ENCODE data around the gene NBDY. TPM values are rescaled to one million over a fixed set of nuclear protein-coding genes. Genes with fewer than 3 reads are reported as not detected.

Gene NBDY
- total and polyA plus RNA-seq, 2 donors (not counting 3 experiments of a cell fraction or from before 2014, with no cell fraction given), result 33.0 to 57.3 TPM

DNA sequence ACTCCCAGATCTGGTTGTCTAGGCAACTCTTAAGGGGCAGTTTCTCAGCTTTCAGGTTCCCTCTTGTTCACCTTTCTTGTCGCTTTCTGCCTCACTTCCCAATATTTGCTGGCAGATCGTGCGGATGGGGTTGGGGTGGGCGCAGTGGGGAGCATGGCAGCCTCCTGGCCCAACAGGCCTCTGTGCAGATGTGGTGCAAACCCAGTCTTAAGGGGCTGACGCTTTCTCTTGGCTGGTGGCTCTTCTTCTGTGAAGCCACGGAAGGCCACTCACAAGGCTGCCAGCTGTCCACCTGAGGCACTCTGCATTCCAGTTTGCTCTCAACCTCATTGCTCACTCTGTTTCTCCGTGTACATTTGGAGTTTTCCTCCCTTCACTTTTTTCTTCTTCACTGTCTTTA, 61.7 kb downstream of the NBDY start:
- H3K36me3 ChIP-seq (ENCODE audit: control insufficient read depth in 2 of 2, extremely low read depth in 1 of 2, insufficient read depth in 2 of 2, low read length in 2 of 2), result no peaks in the 10 kb centered on the region
- H3K9ac ChIP-seq (replicated peaks; ENCODE audit: extremely low read depth, insufficient read depth, low read length), result no peak overlapping the region
- no peaks in the 10 kb centered on the region for H4K20me1 ChIP-seq (replicated peaks; ENCODE audit: control insufficient read depth, extremely low read depth, insufficient read depth, low read length)
- ChIA-PET POLR2A (no interaction called here), CTCF (interaction anchor here (1.7 kb wide), 1 partner anchor 188 kb away, joined by 4 read pairs; no protein-coding TSS in a partner anchor)
- no peak overlapping the region for H3K4me3 ChIP-seq (replicated peaks in 1 of 3; ENCODE audit: insufficient read depth in 1 of 3, low read depth in 1 of 3, low read length in 3 of 3)
- H3K9me1 ChIP-seq (replicated peaks; ENCODE audit: control insufficient read depth, extremely low read depth, insufficient read depth, low read length), result no peaks in the 10 kb centered on the region
- no peak overlapping the region for H2AFZ ChIP-seq (ENCODE audit: low read depth, low read length)
- intact Hi-C loops (cut with micrococcal nuclease) (no loop called here), dilution Hi-C loops (cut with MboI; ENCODE audit: extremely low pct_ligation_motif_present, low sequenced_read_pairs) (no loop called here)
- no peak for FAIRE-seq
- no peak overlapping the region for H3K27ac ChIP-seq (ENCODE audit: insufficient read depth, low read depth, low read length)
- no TSS peak for BruUV-seq (replicated peaks)
- no peak overlapping the region for H3K4me2 ChIP-seq (ENCODE audit: insufficient read depth, low read length)
- H3K27me3 ChIP-seq (ENCODE audit: control insufficient read depth in 2 of 2, insufficient read depth in 2 of 2, low read length in 2 of 2), result no peaks in the 10 kb centered on the region
- peaks cover 7% of the 10 kb centered on the region for H3K4me1 ChIP-seq (ENCODE audit: control insufficient read depth, extremely low read depth, insufficient read depth, low read length)
- TF ChIP-seq EZH2 (IDR thresholded peaks at IDR 0.05; ENCODE audit: borderline replicate concordance, low read depth, low read length, severe bottlenecking) (no peak), GATA2 (IDR thresholded peaks at IDR 0.05; ENCODE audit: insufficient read depth, insufficient read length, low read depth, low read length) (no peak), FOS (IDR thresholded peaks at IDR 0.05; ENCODE audit: borderline replicate concordance, insufficient read depth, low read length) (no peak), POLR2A (IDR thresholded peaks at IDR 0.05; ENCODE audit: low read depth, low read length) (no peak), MYC (IDR thresholded peaks at IDR 0.05; ENCODE audit: low read depth, low read length) (no peak), JUN (IDR thresholded peaks at IDR 0.05; ENCODE audit: borderline replicate concordance, insufficient read depth, insufficient read length, low read depth) (no peak), POLR2AphosphoS5 (IDR thresholded peaks at IDR 0.05; ENCODE audit: insufficient read depth, low read depth, low read length) (no peak)
- TF ChIP-seq, protein P1, sequence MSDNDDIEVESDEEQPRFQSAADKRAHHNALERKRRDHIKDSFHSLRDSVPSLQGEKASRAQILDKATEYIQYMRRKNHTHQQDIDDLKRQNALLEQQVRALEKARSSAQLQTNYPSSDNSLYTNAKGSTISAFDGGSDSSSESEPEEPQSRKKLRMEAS (IDR thresholded peaks at IDR 0.05; ENCODE audit: insufficient read depth, insufficient read length), result no peak
- TF ChIP-seq, protein P2, sequence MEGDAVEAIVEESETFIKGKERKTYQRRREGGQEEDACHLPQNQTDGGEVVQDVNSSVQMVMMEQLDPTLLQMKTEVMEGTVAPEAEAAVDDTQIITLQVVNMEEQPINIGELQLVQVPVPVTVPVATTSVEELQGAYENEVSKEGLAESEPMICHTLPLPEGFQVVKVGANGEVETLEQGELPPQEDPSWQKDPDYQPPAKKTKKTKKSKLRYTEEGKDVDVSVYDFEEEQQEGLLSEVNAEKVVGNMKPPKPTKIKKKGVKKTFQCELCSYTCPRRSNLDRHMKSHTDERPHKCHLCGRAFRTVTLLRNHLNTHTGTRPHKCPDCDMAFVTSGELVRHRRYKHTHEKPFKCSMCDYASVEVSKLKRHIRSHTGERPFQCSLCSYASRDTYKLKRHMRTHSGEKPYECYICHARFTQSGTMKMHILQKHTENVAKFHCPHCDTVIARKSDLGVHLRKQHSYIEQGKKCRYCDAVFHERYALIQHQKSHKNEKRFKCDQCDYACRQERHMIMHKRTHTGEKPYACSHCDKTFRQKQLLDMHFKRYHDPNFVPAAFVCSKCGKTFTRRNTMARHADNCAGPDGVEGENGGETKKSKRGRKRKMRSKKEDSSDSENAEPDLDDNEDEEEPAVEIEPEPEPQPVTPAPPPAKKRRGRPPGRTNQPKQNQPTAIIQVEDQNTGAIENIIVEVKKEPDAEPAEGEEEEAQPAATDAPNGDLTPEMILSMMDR (IDR thresholded peaks at IDR 0.05; ENCODE audit: extremely low read depth in 1 of 2, insufficient read depth in 1 of 2, low read depth in 1 of 2, low read length in 2 of 2), result no peak
- no peak for DNase-seq (ENCODE audit: low read depth, low spot score)
- no peaks in the 10 kb centered on the region for H3K9me3 ChIP-seq (replicated peaks; ENCODE audit: control insufficient read depth, insufficient read depth, low read length)
- H3K79me2 ChIP-seq (ENCODE audit: control insufficient read depth, insufficient read depth, low read length), result no peaks in the 10 kb centered on the region
